GM19035 (cell line): Measurements from ENCODE around the gene LDLRAD2.

ENCODE experiments used
- ATAC-seq: cut with Tn5 transposase; IDR thresholded peaks from one replicate; pipeline ENCODE4 v1.9.1; 2021; ENCODE audit not compliant: unreplicated experiment

Gene LDLRAD2

DNA sequence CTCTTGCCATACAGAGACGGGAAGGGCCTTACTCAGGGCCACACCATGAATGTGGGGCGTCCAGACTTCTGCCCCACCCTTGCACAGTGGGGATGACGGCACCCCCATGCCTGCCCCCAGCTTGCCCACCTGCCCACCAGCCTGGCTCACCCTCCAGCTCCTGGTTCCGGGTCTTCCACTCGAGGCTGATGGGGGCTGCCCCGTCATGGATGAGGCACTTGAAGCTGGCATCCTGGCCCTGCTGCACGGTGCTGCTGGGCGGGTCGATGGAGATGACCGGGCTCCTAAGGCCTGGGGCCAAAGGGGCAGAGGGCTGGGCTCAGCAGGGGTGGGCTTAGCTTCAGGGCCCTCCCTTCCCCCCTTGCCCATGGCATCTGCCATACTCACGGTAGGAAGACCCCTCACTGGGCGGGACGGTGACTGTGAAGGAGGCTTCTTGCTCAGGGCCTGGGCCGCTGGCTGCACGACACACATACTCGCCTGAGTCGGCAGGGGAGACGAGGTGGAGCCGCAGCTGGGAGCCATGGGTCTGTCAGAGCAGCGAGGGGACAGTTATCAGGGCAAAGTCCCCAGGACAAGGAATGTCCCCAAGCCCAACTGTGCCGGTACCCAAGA is 29.9 kb downstream of the LDLRAD2 start:
- ATAC-seq, result no peak

DNA sequence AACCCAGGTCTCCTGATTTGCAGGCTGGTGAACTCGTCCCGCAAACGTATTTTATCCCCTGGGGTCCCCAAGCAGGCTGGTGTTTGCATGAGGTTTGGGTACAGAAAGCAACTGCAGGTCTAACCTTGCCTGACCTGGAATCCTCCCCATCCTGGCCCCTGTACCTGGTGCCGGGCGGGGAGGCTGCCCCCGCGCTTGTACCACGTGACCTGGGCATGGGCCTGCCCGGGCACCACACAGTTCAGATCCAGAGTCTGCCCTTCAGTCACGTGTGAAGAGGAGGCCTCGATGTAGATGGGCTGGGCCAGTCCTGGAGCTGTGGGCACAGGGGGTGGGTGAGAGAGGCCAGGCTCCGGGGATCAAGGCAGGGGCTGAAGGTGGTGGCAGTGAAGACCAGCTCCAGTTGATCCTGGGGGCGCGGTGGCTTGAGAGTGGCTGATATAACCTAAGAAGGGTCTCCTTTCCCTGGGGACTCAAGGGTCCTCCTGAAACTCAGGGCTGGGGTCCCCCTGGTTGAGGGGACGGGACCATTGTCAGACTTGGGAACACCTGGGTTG is 30.6 kb downstream of the LDLRAD2 start:
- no peak for ATAC-seq

DNA sequence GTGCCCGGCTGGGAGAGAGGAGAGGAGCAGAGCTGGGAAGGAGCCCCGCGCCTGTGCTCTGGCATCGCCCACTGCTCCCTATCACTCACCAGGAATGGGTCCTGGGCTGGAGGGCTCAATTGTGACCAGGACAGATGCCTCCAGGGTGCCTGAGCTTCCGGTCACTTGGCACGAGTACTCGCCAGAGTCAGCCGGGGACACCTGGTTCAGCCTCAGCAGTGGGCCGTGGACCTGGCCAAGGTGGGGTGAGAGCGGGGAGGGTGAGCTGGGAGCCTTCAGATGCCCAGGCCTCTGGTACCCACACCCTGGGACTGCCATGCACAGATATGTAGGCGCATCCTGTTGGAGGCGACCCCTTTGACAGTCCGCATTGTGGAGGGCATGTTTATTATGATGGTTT is 31.1 kb downstream of the LDLRAD2 start:
- ATAC-seq, result no peak

DNA sequence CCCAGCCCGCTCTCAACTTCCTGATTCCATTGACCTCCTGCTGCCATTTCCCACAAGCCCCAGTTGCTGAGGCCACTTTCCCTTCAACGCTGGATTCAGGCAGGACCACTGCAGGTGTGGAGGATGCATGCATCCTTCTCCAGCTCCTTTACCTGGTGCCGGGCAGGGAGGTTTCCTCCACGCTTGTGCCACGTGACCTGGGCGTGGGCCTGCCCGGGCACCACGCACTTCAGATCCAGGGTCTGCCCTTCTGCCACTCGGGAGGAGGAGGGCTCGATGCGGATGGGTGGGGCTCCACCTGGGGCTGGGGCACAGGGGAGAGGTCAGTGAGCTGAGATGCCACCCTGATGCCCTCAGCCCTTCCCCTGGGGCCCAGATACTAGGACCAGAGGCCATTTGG is 31.9 kb downstream of the LDLRAD2 start:
- no peak for ATAC-seq

DNA sequence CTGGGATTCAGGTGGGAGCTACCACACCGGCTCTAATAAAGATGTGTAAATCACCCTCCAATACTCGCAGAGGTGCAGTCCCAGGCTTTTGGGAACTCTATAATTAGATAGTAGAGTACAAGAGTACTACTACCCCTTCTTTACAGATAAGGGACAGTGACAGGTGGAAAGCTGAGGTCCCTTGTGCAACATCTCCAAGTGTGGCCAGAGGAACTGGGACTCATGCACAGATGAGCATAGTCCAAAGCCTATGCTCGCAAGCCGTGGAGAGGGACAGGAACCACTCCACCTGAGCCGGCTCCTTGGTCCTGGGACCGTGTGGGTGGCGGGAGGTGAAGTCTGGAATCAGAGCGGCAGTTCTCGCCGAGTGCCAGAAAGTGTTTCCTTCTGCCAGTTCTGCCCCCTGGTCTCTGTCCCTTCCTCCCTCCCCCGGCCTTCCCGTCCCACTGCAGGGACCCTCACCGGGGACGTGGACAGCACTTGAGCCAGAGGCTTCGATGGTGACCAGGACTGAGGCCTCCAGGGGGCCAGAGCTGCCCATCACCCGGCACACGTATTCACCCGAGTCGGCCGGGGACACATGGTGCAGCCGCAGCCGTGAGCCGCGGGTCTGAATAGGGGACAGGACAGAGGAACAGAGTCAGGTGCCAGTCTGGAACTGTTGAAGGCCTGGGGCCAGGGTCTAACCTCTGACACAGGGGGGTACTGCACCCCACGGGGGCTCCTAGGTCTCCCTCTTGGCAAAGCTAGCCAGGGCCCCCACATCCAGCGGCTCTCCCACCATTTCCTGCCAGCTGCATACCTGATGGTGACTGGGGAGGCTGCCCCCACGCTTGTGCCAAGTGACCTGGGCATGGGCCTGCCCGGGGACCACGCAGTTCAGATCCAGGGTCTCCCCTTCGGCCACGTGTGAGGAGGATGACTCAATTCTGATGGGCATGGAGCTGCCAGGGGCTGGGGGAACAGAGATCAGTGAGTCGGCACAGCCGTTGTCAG is 33.9 kb downstream of the LDLRAD2 start:
- ATAC-seq, result no peak

DNA sequence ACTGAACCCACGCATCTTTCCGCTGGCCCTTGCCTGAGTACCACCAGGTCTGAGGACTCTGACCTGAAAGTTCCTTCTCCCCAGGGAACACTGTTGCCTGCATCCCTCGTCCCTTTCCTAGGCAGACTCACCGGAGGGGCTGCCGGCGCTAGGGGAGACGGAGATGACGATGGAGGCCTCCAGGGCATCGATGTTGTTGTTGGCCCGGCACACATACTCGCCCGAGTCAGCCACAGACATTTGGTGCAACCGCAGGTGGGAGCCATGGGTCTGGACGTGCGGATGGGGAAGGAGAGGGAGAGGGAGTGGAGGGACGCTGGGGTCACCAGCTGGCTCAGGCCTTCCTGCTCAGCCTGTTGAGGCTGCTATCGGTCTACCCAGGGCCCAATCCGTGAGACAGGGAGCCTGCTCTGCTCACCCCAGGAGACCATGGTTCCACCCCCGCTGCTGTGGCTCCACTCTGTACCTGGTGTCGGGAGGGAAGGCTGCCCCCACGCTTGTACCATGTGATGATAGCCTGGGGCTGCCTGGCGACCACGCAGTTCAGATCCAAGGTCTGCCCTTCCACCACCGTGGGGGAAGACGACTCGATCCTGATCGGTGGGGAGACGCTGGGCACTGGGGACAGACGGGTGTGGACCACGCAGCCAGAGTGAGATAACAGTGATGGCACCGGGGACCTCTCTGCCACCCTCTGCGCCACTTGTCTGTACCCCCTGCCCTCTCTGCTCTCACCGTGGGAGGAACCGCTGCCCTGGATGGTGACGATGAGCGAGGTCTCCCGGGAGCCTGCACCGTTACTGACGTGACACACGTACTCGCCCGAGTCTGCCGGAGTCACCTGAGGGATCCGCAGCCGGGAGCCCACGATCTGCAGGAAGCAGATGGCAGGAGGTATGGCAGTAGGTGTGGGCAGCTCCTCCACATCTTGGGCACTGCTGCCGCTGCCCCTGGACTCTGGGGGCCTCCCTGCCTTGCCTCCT is 35.4 kb downstream of the LDLRAD2 start:
- no peak for ATAC-seq

DNA sequence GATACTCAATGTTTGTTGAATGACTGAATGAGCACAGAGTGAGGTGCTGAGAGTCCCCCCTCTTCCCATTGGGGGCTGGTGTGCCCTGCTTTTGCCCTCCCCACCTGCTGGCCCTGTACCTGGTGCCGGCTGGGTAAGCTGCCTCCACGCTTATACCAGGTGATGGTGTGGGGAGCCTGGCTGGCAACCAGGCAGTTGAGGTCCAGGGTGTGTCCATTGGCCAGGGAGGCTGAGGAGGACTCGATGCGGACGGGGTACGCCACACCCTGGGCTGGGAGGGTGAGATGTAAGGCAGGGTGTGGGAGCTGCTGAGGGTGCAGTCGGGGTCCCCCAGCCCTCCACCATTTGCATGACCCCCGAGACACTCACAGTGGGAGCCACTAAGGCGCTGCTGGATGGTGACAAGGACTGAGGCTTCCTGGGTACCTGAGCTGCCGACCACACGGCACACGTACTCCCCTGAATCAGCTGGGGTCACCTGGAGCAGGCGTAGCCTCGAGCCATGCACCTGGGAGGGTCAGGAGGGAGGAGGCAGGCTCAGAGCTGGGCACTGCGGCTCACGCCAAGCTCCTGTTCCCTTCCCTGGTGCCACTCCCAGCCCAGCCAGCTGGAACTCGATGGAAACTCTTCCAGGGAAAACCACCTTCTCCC is 36.6 kb downstream of the LDLRAD2 start:
- no peak for ATAC-seq

DNA sequence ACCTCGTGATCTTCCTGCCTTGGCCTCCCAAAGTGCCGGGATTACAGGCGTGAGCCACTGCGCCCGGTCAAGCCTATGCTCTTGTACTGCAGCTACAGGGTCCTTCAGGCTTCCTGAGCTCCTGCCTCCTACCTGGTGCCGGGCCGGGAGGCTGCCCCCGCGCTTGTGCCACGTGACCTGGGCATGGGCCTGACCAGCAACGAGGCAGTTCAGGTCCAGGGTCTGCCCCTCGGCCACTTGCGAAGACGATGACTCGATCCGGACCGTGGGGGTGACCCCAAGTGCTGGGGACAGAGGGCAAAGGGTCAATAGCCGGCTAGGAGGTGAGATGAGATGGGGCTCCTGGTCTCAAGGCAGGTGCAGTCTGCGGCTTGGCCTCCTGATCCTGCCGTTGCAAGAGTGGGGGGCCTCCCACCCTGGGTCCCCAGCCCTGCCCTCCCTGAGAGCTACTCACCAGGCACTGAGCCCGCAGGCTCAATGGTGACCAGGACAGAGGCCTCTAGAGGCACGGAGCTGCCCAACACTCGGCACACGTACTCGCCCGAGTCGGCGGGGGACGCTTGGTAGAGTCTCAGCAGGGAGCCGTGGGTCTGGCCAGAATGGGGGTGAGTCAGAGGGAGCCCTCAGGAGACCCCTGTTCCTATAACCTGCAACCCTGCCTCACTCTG is 38.0 kb downstream of the LDLRAD2 start:
- no peak for ATAC-seq

DNA sequence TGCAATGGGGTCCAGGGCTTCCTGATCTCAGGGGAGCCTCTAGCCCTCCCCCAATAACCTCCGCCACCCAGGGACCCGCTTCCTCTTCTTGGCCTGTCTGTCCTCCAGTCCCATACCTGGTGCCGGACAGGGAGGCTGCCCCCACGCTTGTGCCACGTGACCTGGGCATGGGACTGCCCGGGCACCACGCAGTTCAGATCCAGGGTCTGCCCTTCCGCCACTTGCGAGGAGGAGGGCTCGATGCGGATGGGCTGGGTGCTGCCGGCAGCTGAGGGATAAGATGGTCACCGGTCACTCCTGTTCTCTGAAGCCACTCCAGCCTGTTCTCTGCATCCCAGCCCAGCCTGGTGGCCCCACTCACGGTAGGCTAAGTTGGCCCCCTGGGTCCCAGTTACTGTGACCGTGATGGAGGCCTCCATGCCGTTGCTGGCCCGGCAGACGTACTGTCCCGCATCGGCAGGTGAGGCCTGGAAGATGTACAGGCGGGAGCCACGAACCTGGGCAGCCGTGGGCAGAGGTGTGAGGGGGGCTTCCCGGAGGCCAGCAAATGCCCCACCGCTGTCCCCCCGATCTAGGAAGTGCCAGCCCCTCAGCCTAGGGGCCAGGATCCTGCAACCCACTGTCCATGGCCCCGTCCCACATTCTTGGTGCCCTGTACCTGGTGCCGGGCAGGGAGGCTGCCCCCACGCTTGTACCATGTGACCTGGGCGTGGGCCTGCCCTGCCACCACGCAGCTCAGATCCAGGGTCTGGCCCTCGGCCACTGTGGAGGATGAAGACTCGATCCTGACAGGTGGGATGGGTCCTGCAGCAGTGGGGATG is 39.6 kb downstream of the LDLRAD2 start:
- no peak for ATAC-seq

DNA sequence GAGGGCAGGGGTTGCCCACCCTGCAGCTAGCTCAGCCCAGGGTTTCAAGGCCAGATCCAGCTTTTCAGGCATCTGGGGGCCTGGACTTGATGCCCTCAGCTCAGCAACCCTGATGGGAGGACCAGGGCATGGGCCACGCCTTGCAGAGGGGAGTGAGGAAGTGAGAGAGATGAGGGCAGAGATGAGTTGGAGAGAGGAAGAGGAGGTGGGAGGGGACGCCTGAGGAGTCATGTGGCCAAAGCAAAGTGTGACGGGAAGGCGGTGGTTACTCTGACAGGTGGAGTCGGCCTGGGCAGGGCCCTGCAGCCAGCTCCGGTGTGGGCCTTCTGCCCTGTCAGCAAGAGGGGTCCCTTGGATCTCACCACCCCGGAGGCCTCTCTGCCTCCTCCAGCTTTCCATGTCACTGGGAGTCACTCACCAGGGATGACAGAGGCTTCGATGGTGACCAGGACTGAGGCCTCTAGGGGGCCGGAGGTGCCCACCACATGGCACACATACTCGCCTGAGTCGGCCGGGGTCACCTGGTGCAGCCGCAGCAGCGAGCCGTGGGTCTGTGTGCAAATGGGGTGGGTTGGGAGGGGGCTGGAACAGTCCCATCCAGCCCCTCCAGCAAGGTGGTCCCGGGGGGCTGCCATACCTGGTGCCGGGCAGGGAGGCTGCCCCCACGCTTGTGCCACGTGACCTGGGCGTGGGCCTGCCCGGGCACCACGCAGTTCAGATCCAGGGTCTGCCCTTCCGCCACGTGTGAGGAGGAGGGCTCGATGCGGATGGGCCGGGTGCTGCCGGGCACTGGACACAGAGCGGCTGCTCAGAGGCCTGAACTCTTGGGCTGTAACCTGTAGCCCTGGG is 40.4 kb downstream of the LDLRAD2 start:
- no peak for ATAC-seq

DNA sequence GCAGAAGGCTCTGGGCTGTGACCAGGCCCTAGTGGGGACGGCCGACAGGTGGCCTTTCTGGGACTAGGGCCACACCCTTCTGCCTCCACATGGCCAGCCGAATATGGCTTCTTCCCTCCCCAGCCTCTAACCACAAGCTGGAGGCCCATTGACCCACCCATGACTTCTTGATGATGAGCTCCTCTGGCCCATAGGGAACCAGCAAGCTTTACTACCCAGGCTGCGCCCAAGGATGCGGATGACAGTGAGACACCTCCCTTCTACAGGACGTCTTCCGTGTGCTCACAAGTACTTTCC is 41.0 kb downstream of the LDLRAD2 start:
- ATAC-seq, result no peak

DNA sequence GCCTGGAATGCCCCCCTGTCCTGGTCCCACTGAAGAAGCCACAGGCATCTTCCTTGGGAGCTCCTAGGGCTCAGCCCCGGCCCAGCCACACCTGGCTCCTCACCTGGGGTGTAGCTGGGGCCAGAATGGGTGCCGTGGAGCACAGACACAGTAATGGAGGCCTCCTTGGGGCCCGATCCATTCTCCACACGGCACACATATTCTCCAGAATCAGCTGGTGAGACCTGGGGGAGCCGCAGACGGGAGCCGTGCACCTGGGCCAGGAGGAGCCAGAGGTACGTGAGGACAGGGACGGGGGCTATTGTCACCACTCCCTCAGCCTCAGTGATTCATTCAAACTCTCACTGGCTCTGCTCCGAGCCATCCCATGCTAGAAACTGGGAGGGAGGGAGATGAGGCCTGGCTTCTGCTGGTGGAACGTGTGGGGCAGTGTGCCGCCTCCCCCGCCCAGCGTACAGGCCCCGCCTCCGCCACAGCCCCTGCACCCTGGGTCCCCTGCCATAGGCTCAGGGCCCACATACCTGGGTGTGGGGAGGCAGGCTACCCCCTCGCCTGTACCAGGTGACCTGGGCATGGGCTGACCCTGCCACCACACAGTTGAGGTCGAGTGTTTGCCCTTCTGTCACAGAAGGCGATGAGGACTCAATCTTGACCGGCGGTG is 42.2 kb downstream of the LDLRAD2 start:
- ATAC-seq, result no peak

DNA sequence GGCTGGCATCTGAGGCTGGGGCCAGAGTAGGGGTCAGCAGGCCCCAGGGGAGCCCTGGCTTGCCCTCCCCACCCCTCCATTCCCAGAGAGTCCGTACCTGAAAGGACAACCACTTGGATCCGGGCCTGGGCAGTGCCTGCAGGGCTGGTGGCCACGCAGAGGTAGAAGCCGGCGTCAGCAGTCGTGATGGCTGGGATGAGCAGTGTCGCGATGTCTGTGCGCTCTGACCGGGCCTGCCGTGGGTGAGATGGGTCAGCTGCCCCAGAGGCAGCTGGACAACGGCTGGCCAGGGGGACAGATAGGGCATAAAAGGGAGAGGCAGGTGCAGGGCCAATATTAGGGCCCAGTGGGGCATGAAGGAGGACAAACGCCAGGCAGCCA is 42.7 kb downstream of the LDLRAD2 start:
- no peak for ATAC-seq

DNA sequence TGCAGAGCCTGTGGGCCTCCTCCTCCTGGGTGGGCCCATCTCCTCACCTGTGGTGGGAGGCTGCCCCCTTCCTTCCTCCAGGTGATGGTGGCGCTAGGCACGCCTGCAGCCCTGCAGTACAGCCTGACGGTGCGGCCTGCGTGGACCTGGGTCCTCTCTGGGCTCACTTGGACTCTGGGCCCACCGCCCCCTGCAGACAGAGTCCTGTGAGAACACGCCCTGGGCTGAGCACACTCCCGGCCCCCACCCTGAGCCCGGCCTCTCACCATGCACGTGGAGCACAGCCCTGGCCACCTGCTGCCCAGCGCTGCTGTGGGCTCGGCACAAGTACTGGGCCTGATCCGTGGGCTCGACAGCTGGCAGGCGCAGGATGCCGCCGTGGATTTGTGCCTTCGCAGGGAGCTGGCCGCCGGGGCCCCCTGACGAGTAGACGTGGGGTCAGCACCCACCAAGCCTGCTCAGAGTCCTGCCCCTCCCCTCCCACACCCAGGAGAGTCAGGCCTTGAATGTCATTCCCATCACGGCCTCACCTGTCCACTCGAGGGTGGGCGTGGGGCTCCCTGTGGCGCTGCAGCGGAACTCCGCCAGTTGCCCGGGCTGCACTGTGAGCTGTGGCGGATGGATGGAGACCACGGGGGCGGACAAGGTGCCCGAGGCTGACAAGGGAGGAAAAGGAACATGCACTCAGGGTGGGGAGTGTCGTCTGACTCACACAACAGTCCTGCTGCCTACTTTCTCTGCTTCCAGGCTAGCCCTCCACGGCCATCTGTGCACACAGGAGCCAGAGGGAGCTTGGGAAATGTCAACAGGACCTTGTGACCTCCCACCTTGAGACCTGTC is 43.4 kb downstream of the LDLRAD2 start:
- no peak for ATAC-seq

DNA sequence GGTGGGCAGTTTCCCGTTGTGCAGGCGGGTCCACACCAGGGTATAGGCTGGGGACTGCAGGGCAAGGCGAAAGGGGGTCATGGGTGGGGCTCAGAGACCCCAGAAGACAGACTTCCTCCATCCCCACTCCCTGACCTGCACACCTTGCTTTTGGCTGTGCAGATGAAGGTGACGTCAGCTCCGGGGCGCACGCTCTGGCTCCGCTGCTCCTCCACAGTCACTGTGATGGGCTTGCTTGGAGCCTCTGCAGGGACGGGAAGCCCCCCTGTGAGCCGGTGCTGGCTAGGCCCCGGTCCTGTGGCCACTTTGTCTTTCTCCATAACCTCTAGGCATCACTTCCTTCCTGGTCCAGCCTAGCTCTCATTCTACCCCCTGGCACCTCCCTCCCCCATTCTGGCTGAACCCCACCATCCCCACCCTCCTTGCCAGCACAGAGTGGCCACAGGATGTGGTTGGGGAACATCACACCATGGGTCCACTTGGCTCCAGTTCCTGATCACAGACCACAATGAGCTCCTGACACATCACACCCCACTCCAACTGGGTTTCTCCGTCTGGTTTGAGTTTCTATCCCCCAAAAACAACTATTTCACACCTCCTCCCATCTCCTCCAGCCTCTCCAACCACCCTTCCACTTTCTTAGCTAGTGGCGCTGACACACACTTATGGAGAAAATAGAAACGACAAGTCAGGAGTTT is 45.2 kb downstream of the LDLRAD2 start:
- no peak for ATAC-seq
